GM19238 (cell line): ENCODE results near the gene SFXN5.

Experiments used
- DNase-seq: peaks from one replicate; pipeline ENCODE4 v3.0.0; 2011; ENCODE audit warnings: low spot score; ENCODE audit not compliant: insufficient read length

Gene SFXN5

GRCh38 chr2:72943540-72944395 is 127.7 kb downstream of the SFXN5 start:
- no peak for DNase-seq

- DNase-seq: no peak
These were observed 128.6 kb downstream of the SFXN5 start for GRCh38 chr2:72942881-72943418.

DNA sequence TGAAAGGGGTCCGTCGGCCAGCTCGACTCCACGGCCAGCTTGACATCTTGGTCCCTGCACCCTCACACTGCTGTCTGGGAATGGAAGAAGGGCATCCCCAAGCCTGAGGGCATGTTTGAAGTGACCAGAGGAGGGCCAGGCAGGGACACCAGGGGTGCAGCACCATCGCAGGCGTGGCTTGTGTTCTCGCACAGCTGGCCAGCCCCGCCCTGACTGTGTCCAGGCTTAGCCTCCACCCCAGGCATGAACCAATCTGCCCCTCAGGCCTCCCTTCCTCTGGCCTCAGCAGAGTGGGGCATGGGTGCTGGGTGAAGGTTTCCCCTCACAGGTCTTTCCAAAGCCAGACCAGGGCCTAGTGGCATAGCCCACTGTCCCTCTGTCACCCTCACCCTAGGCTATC is 129.2 kb downstream of the SFXN5 start:
- no peak for DNase-seq

DNA sequence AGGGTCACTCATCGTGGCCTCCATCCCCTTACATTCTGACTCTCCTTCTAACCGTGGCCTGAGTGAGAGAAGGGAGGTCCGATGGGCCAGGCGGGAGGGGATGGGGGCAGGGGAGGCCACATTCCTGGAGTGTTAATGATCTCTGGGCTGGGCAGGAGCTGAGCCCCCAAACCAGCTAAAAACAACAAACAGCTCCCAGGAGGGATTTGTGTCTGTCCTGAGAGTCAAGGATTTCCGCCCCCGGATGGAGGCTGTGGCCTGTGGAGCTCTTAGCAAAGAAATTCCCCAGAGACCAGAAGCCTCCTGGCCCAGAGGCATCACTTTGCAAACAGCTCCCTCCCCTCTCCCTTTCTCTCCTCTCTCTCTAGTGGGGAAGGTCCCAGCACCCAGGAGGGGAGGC is 130.7 kb downstream of the SFXN5 start:
- DNase-seq: no peak

GRCh38 chr2:72940361-72940760 is 131.2 kb downstream of the SFXN5 start:
- DNase-seq: no peak

- no peak for DNase-seq
These were observed 133.1 kb downstream of the SFXN5 start for GRCh38 chr2:72938455-72938854.

- DNase-seq: no peak
These were observed 134.2 kb downstream of the SFXN5 start for GRCh38 chr2:72937356-72937669.

GRCh38 chr2:72936660-72937355 is 134.7 kb downstream of the SFXN5 start:
- no peak for DNase-seq

DNA sequence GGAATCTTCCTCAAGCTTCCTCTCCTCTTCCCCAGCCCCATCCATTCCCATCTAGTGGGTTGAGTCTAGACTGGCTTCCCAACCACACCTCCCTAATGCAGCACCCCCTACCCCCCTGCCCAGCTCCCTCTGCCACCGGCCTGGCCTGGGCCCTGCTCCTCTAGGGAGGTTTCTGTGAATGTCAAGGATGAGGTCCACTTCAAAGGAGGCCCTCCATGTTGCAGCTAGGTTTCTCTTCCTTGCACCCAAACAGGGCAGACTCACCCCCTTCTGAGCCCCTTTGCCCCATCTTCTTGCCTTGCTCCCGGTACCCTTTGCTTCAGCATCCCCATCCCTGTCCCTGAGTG is 135.9 kb downstream of the SFXN5 start:
- no peak for DNase-seq

GRCh38 chr2:72934683-72935610 is 136.6 kb downstream of the SFXN5 start:
- no peak for DNase-seq

GRCh38 chr2:72933646-72934151 is 137.8 kb downstream of the SFXN5 start:
- DNase-seq: no peak

- no peak for DNase-seq
These were observed 138.3 kb downstream of the SFXN5 start for GRCh38 chr2:72933207-72933606.

- DNase-seq: no peak
These were observed 138.7 kb downstream of the SFXN5 start for GRCh38 chr2:72932805-72933204.

GRCh38 chr2:72932045-72932740 is 139.3 kb downstream of the SFXN5 start:
- DNase-seq: no peak

- DNase-seq: no peak
These were observed 140.1 kb downstream of the SFXN5 start for GRCh38 chr2:72931280-72931910.

GRCh38 chr2:72929010-72929409 is 142.5 kb downstream of the SFXN5 start:
- DNase-seq: no peak

DNA sequence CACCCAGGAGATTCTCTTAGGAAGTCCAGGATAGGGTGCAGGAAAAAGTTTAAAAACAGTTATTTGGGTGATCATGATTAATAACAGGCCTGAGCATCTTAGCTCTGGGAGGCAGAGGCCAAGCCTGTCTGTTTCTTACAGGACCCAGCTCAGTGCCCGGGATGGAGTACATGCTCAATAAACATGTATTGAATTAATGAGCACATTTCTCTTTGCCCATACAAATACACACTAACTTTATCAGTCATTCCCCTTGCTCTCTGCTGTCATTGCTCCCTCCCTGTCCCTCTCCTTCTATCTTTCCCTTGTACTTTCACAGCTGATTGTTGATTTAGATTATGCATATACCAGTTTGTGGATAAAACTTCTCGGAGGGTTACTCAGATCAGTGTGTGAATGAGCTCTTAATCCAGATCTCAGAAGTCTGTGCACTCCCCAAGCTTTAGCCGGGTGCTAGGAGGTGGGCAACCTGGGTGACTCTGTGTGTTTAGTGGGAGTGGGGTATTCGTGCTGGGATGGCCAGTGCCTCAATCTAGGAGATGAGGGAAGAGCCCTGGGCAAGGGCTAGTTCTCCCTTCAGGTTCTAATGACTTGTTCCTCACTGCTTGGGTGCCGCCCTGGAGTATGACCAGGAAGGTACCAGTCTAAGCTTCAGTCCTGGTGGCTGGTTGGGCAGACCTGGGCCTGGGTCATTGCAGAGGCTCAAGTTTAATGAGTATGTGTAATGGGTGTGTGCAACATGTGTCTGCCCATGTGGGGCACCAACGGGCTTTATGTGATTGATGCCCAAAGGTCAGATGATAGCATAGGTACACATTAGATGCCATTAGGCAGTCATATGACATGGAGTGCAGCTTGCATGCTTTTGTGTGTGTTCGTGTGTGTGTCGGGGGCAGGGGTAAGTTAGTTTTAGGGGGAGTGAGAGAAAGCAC is 143.6 kb downstream of the SFXN5 start:
- no peak for DNase-seq

DNA sequence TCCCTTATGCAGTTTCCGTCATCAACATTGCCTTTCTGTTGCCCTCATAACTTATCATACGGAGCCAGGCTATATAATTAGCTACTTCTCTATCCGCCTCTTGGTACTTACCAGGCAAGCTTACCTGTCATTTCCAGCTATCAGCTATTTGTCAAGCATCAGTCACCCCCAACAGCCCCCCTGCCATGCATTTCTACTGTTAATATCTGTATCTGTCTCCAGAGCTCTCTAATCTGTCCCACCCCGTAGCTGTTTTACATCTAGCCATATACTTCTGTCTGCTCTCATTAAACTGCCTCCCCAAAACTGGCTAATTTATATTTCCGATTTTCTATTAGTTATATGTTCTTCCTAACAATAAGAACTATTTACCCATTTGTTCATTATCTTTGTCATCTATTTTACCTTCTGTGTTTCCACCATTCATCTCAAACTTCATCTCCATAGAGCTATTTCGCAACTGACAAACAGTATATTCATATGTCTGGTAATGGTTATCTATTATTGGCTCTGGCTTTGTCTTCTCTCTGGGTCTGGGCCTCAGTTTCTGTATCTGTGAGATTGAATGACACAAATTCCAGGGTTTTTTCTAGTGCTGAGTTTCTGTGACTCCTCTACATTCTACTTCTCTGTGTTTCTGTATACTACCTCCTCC is 144.6 kb downstream of the SFXN5 start:
- DNase-seq: no peak

DNA sequence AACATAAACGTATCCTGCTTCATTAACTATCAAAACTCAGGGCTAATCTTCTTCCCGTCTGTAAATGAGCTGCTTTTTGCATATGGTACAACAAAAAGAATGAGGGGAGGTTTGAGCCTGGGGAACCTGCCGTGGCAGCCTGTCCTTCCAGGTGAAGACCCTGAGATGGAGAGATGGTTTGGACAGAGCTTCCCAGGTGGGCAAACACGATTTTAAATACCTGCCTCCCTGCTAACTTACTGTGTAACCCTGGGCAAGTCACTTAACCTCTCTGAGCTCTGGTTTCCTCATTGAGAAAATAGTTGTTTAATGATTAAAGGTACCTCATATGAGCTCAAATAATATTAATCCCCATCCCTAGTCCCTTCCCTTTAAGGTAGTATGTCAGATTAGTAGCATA is 145.1 kb downstream of the SFXN5 start:
- no peak for DNase-seq
